HepG2 (cell line): ENCODE measurements around the gene HAPLN2. TPM values are rescaled to one million over a fixed set of nuclear protein-coding genes. Genes with fewer than 3 reads are reported as not detected.
A peak's percentile ranks its signal among the peaks of the same experiment; 100 is the strongest.

Experiments
- ATAC-seq: fragments of 200-7000 bp; cut with Tn5 transposase; 3 replicates; pipeline ENCODE4 v1.9.1; 2020; ENCODE audit warnings: mild to moderate bottlenecking, moderate library complexity
- BruUV-seq: library from RNA; stranded (reverse); fragments of 400-500 nt; replicated peaks from 2 replicates; lab custom pipeline; 2021; lab: Mats Ljungman, UMichigan
- CTCF ChIA-PET: fragments of 300-600 bp; formaldehyde crosslinking; extraction: SDS; loops from one replicate; lab custom pipeline; 2021; ENCODE audit warnings: low total read pairs, inconsistent platforms, low intra/inter-chr PET ratio; lab: Yijun Ruan, JAX
- POLR2A ChIA-PET: fragments of 350-600 bp; sonication (Branson Sonifier 250); formaldehyde crosslinking; loops from one replicate; lab custom pipeline; 2020; ENCODE audit warnings: antibody characterized with exemption, inconsistent platforms; lab: Yijun Ruan, JAX
- DNase-seq: peaks from one replicate; pipeline ENCODE4 v3.0.0-alpha.2; 2015; ENCODE audit warnings: low spot score
- FAIRE-seq: peaks from 3 replicates; lab custom pipeline; 2011; peaks lifted over from hg19 to GRCh38; lab: Jason Lieb, UNC
- H2AFZ ChIP-seq: one replicate; pipeline ENCODE4 v1.6.1; 2011; ENCODE audit warnings: low read length, inconsistent platforms
- H3K27ac ChIP-seq: fragments of 300-600 bp; 3 replicates; pipeline ENCODE4 v1.8.0; 2011; ENCODE audit warnings: mixed run types, mild to moderate bottlenecking, mixed read lengths, low read length, inconsistent platforms; ENCODE audit not compliant: insufficient read depth; ENCODE audit errors: extremely low read length
- H3K27me3 ChIP-seq, 2 experiments: fragments of 200-600 bp in 1 of 2; 2 replicates in 1 of 2; 3 replicates in 1 of 2; pipeline versions ENCODE4 v1.6.0 to v1.8.0; 2011; ENCODE audit warnings: low read length in 2 of 2, mild to moderate bottlenecking in 2 of 2, moderate library complexity in 2 of 2, inconsistent platforms in 1 of 2; ENCODE audit not compliant: insufficient read depth in 2 of 2, control insufficient read depth in 1 of 2
- H3K36me3 ChIP-seq, 2 experiments: fragments of 200-600 bp in 1 of 2; replicated peaks in 1 of 2; 2 replicates in 1 of 2; 3 replicates in 1 of 2; pipeline versions ENCODE4 v1.5.1 to v1.8.0; 2011; ENCODE audit warnings: low read length in 2 of 2, inconsistent platforms in 1 of 2; ENCODE audit not compliant: insufficient read depth in 2 of 2, control insufficient read depth in 1 of 2
- H3K4me1 ChIP-seq: 2 replicates; pipeline ENCODE4 v1.5.1; 2012; ENCODE audit warnings: low read length, inconsistent platforms; ENCODE audit not compliant: insufficient read depth
- H3K4me2 ChIP-seq: 2 replicates; pipeline ENCODE4 v1.6.0; 2011; ENCODE audit warnings: low read depth, low read length, inconsistent platforms
- H3K4me3 ChIP-seq, 3 experiments: fragments of 200-600 bp in 1 of 3; sonication (generic), shearing (Covaris generic) in 1 of 3; replicated peaks in 1 of 3; 2 replicates each; pipeline ENCODE4 v1.5.1; 2011 to 2016; ENCODE audit warnings: low read length in 3 of 3, inconsistent platforms in 2 of 3, low read depth in 2 of 3, mild to moderate bottlenecking in 2 of 3, control low read depth in 1 of 3, mixed read lengths in 1 of 3; ENCODE audit not compliant: insufficient read depth in 1 of 3
- H3K79me2 ChIP-seq: one replicate; pipeline ENCODE4 v1.6.1; 2011; ENCODE audit warnings: low read length, inconsistent platforms; ENCODE audit not compliant: insufficient read depth
- H3K9ac ChIP-seq: 2 replicates; pipeline ENCODE4 v1.6.0; 2011; ENCODE audit warnings: mild to moderate bottlenecking, low read depth, low read length, inconsistent platforms; ENCODE audit not compliant: insufficient read depth
- H3K9me3 ChIP-seq: 2 replicates; pipeline ENCODE4 v1.5.1; 2012; ENCODE audit warnings: mild to moderate bottlenecking, low read length
- H4K20me1 ChIP-seq: 2 replicates; pipeline ENCODE4 v1.6.0; 2011; ENCODE audit warnings: inconsistent platforms, mild to moderate bottlenecking, low read length, moderate library complexity; ENCODE audit not compliant: insufficient read depth
- AGO1 ChIP-seq: fragments of 200-400 bp; formaldehyde crosslinking; IDR thresholded peaks from 2 replicates; pipeline ENCODE4 v1.6.1; 2017; ENCODE audit warnings: mild to moderate bottlenecking, low read depth, low read length, moderate library complexity; ENCODE audit not compliant: poor library complexity, severe bottlenecking
- AGO2 ChIP-seq: fragments of 200-400 bp; formaldehyde crosslinking; optimal IDR thresholded peaks from 2 replicates; pipeline ENCODE3; 2017; ENCODE audit warnings: mild to moderate bottlenecking, low read depth, low read length, moderate library complexity
- MAFF ChIP-seq: IDR thresholded peaks from 2 replicates; pipeline ENCODE4 v1.6.1; 2011; ENCODE audit warnings: low read depth, low read length, improper control_type of control experiment
- MZF1 ChIP-seq: sonication (generic); formaldehyde crosslinking; IDR thresholded peaks from 2 replicates; pipeline ENCODE4 v1.8.1; 2023; ENCODE audit warnings: mild to moderate bottlenecking, missing genetic modification reagents, borderline replicate concordance
- RBFOX2 ChIP-seq: fragments of 200-400 bp; formaldehyde crosslinking; IDR thresholded peaks from 2 replicates; pipeline ENCODE4 v1.6.1; 2017; ENCODE audit warnings: low read depth, mild to moderate bottlenecking, low read length
- ZC3H13 ChIP-seq: sonication (generic); formaldehyde crosslinking; IDR thresholded peaks from 2 replicates; pipeline ENCODE4 v1.8.1; 2023; ENCODE audit warnings: mild to moderate bottlenecking, missing genetic modification reagents, moderate library complexity
- ZGPAT ChIP-seq: IDR thresholded peaks from 2 replicates; pipeline ENCODE4 v1.6.1; 2016; ENCODE audit warnings: mild to moderate bottlenecking
- ZNF768 ChIP-seq: sonication (generic); formaldehyde crosslinking; IDR thresholded peaks from 2 replicates; pipeline ENCODE4 v1.4.0; 2020; ENCODE audit warnings: missing genetic modification reagents
- WGBS: methylation state at CpG from one replicate; pipeline ENCODE4 v1.1.6; 2017; ENCODE audit warnings: low lambda C conversion rate; 5-methylcytosine and 5-hydroxymethylcytosine counted together
- in situ Hi-C: cut with HindIII; loops from 2 replicates; pipeline ENCODE4 v1.10.0; 2017; ENCODE audit warnings: low pct_unique_long_range_greater_than_20kb; ENCODE audit not compliant: extremely low pct_ligation_motif_present
- intact Hi-C: fragments of 100-400 bp; cut with micrococcal nuclease; formaldehyde crosslinking; loops from one replicate; pipeline ENCODE4 v1.10.0; 2022; ENCODE audit not compliant: unreplicated experiment
- polyA plus RNA-seq, 8 experiments: library from polyadenylated mRNA; depleted of rRNA in 3 of 8; stranded (reverse) in 7 of 8; unstranded in 1 of 8; fragments of >200 nt; fragmentation: Illumina TruSeq in 4 of 8; extraction: Trizol in 4 of 8; gene quantifications; 2 replicates each; pipeline versions ENCODE4 v1.2.1 to v1.2.3, GENCODE V29; 2011 to 2016; ENCODE audit warnings: low read depth in 4 of 8, missing spikeins in 1 of 8, mixed read lengths in 1 of 8; ENCODE audit not compliant: insufficient read depth in 1 of 8
- total RNA-seq, 5 experiments: library from RNA; depleted of rRNA; stranded (reverse); fragments of >200 nt; fragmentation: Illumina TruSeq; extraction: Trizol; gene quantifications; 2 replicates each; pipeline ENCODE4 v1.2.3, GENCODE V29; 2016; ENCODE audit warnings: low read depth in 1 of 5

HAPLN2 gene
- total and polyA plus RNA-seq, 2 of the 13 experiments (the other 11 are each of a cell fraction or from before 2014, with no cell fraction given): not detected

GRCh38 chr1:156642265-156643048 lies 23.2 kb downstream of the HAPLN2 start:
- FAIRE-seq: no peak
- H2AFZ ChIP-seq: no peak overlapping the region
- BruUV-seq: TSS peak; percentile 27
- intact Hi-C loops (no loop called here), in situ Hi-C loops (no loop called here)
- H3K36me3 ChIP-seq: peaks cover 0 to 8% of the 10 kb centered on the region in 2 experiments; a peak in 2 of 5 replicates
- TF ChIP-seq ZC3H13 (CRISPR knock-in tag) (peak; percentile 81; the same call in 1 of the 2 replicates), ZGPAT (CRISPR knock-in tag) (no peak), RBFOX2 (peak; percentile 54; the same call in 1 of the 2 replicates), MAFF (no peak), MZF1 (CRISPR knock-in tag) (no peak), AGO2 (peak; percentile 96), AGO1 (peak; percentile 90), ZNF768 (CRISPR knock-in tag) (peak; percentile 87)
- WGBS: 97% methylated on average over 39 of the region's 40 CpGs
- no peak overlapping the region for H3K9ac ChIP-seq
- no peaks in the 10 kb centered on the region for H3K79me2 ChIP-seq
- CTCF ChIA-PET: no interaction called here
- H3K4me1 ChIP-seq: peaks cover 17% of the 10 kb centered on the region
- ATAC-seq: no peak
- H3K27me3 ChIP-seq: peaks cover 2 to 11% of the 10 kb centered on the region in 2 experiments; a peak in 3 of 5 replicates
- H3K9me3 ChIP-seq: no peaks in the 10 kb centered on the region
- DNase-seq: no peak
- no peak overlapping the region for H3K4me2 ChIP-seq
- no peak overlapping the region for H3K4me3 ChIP-seq
- POLR2A ChIA-PET: no interaction called here
- H3K27ac ChIP-seq: no peak overlapping the region
- peaks cover 40% of the 10 kb centered on the region for H4K20me1 ChIP-seq
